H1 (cell line): ENCODE results near the gene CFAP65. TPM values are rescaled to one million over a fixed set of nuclear protein-coding genes. Genes with fewer than 3 reads are reported as not detected.

Experiments
- CTCF ChIA-PET: fragments of 300-600 bp; sonication (Branson Sonifier 250); formaldehyde crosslinking; loops from one replicate; lab custom pipeline; 2021; ENCODE audit not compliant: partially characterized antibody; lab: Charles Lee
- POLR2A ChIA-PET: fragments of 300-600 bp; sonication (Branson Sonifier 250); formaldehyde crosslinking; loops from one replicate; lab custom pipeline; 2021; ENCODE audit warnings: inconsistent platforms; ENCODE audit not compliant: partially characterized antibody; lab: Charles Lee
- DNase-seq, 2 experiments: peaks; one replicate each; pipeline versions ENCODE4 v3.0.0 to v3.0.0-alpha.2; 2010 to 2022; ENCODE audit warnings: low spot score in 2 of 2, low read depth in 1 of 2, mixed read lengths in 1 of 2
- FAIRE-seq: peaks from 2 replicates; lab custom pipeline; 2011; peaks lifted over from hg19 to GRCh38; lab: Jason Lieb, UNC
- H2AFZ ChIP-seq: 2 replicates; pipeline ENCODE4 v1.8.1; 2012; ENCODE audit warnings: low read length, inconsistent platforms
- H2AK5ac ChIP-seq: 2 replicates; pipeline ENCODE4 v1.6.1; 2013; ENCODE audit warnings: low read depth, low read length
- H2BK120ac ChIP-seq: replicated peaks from 2 replicates; pipeline ENCODE3; 2013; ENCODE audit warnings: low read depth, low read length, inconsistent platforms
- H2BK12ac ChIP-seq: 2 replicates; pipeline ENCODE4 v1.6.1; 2013; ENCODE audit warnings: low read depth, low read length
- H2BK15ac ChIP-seq: 2 replicates; pipeline ENCODE4 v1.6.1; 2013; ENCODE audit warnings: low read length
- H2BK20ac ChIP-seq: 2 replicates; pipeline ENCODE4 v1.6.1; 2013; ENCODE audit warnings: low read length
- H2BK5ac ChIP-seq: 2 replicates; pipeline ENCODE4 v1.6.1; 2013; ENCODE audit warnings: low read depth, low read length
- H3K14ac ChIP-seq: 2 replicates; pipeline ENCODE4 v1.6.1; 2013; ENCODE audit warnings: inconsistent platforms; ENCODE audit not compliant: insufficient read length
- H3K18ac ChIP-seq: 2 replicates; pipeline ENCODE4 v1.6.1; 2013; ENCODE audit warnings: low read length; ENCODE audit errors: extremely low read depth
- H3K23ac ChIP-seq: 2 replicates; pipeline ENCODE4 v1.6.1; 2013; ENCODE audit warnings: inconsistent platforms; ENCODE audit not compliant: insufficient read length
- H3K23me2 ChIP-seq: 2 replicates; pipeline ENCODE4 v1.6.1; 2013; ENCODE audit warnings: low read depth, low read length
- H3K27ac ChIP-seq: 2 replicates; pipeline ENCODE4 v1.6.1; 2011; ENCODE audit warnings: low read depth, low read length, inconsistent platforms
- H3K27me3 ChIP-seq, 4 experiments: replicated peaks in 1 of 4; 1 replicate in 1 of 4; 2 replicates in 3 of 4; pipeline versions ENCODE4 v1.6.1 to v1.8.1; 2011 to 2013; ENCODE audit warnings: low read length in 3 of 4, mild to moderate bottlenecking in 3 of 4, inconsistent platforms in 2 of 4, mixed read lengths in 2 of 4, moderate library complexity in 1 of 4; ENCODE audit not compliant: control insufficient read depth in 3 of 4, insufficient read depth in 3 of 4; ENCODE audit errors: extremely low read depth in 1 of 4
- H3K36me3 ChIP-seq, 4 experiments: 2 replicates each; pipeline versions ENCODE4 v1.6.1 to v1.8.1; 2011 to 2013; ENCODE audit warnings: mild to moderate bottlenecking in 4 of 4, low read length in 3 of 4, moderate library complexity in 2 of 4, control low read depth in 1 of 4, inconsistent platforms in 1 of 4; ENCODE audit not compliant: insufficient read depth in 4 of 4, control insufficient read depth in 2 of 4
- H3K4ac ChIP-seq: replicated peaks from 2 replicates; pipeline ENCODE3; 2013; ENCODE audit warnings: low read length, low read depth, mixed read lengths, inconsistent platforms; ENCODE audit not compliant: insufficient read length
- H3K4me1 ChIP-seq, 4 experiments: replicated peaks in 1 of 4; 1 replicate in 1 of 4; 2 replicates in 3 of 4; pipeline versions ENCODE4 v1.6.1 to v1.8.1; 2011 to 2013; ENCODE audit warnings: low read length in 3 of 4, inconsistent platforms in 2 of 4, mixed read lengths in 1 of 4; ENCODE audit not compliant: insufficient read depth in 4 of 4, control insufficient read depth in 3 of 4
- H3K4me2 ChIP-seq, 2 experiments: 2 replicates each; pipeline versions ENCODE4 v1.6.1 to v1.8.1; 2011 to 2013; ENCODE audit warnings: low read depth in 2 of 2, low read length in 2 of 2, control low read depth in 1 of 2, inconsistent platforms in 1 of 2, mild to moderate bottlenecking in 1 of 2; ENCODE audit not compliant: insufficient read depth in 1 of 2
- H3K4me3 ChIP-seq, 4 experiments: fragments of 200-600, 300-600 bp in 1 of 4; sonication (generic), shearing (Covaris generic), sonication (Bioruptor Twin) in 1 of 4; 2 replicates each; pipeline versions ENCODE4 v1.5.1 to v1.8.1; 2011 to 2016; ENCODE audit warnings: low read length in 4 of 4, low read depth in 3 of 4, control low read depth in 2 of 4, inconsistent platforms in 2 of 4, mild to moderate bottlenecking in 2 of 4, mixed read lengths in 1 of 4, moderate library complexity in 1 of 4; ENCODE audit not compliant: insufficient read depth in 2 of 4; ENCODE audit errors: extremely low read depth in 1 of 4
- H3K56ac ChIP-seq: replicated peaks from 2 replicates; pipeline ENCODE3; 2013; ENCODE audit warnings: low read depth, mild to moderate bottlenecking, mixed read lengths, low read length, inconsistent platforms; ENCODE audit not compliant: insufficient read length
- H3K79me1 ChIP-seq: 2 replicates; pipeline ENCODE4 v1.6.1; 2013; ENCODE audit warnings: low read depth, low read length, control low read depth
- H3K79me2 ChIP-seq, 2 experiments: 2 replicates each; pipeline versions ENCODE4 v1.6.1 to v1.8.1; 2012 to 2013; ENCODE audit warnings: low read length in 2 of 2, mild to moderate bottlenecking in 2 of 2, inconsistent platforms in 1 of 2; ENCODE audit not compliant: insufficient read depth in 2 of 2, control insufficient read depth in 1 of 2
- H3K9ac ChIP-seq, 4 experiments: replicated peaks in 1 of 4; 1 replicate in 1 of 4; 2 replicates in 3 of 4; pipeline versions ENCODE4 v1.6.1 to v1.8.1; 2011 to 2013; ENCODE audit warnings: low read depth in 3 of 4, low read length in 3 of 4, control low read depth in 2 of 4, mild to moderate bottlenecking in 2 of 4, moderate library complexity in 2 of 4, inconsistent platforms in 1 of 4; ENCODE audit errors: extremely low read depth in 1 of 4
- H3K9me3 ChIP-seq, 2 experiments: 2 replicates each; pipeline versions ENCODE4 v1.6.1 to v1.8.1; 2012 to 2013; ENCODE audit warnings: mild to moderate bottlenecking in 2 of 2, moderate library complexity in 2 of 2, control low read depth in 1 of 2, inconsistent platforms in 1 of 2, low read depth in 1 of 2, low read length in 1 of 2, mixed read lengths in 1 of 2; ENCODE audit not compliant: insufficient read depth in 2 of 2
- H4K20me1 ChIP-seq, 2 experiments: replicated peaks in 1 of 2; 2 replicates each; pipeline versions ENCODE3 to v1.8.1; 2011 to 2013; ENCODE audit warnings: inconsistent platforms in 2 of 2, low read length in 2 of 2, mild to moderate bottlenecking in 1 of 2; ENCODE audit not compliant: insufficient read depth in 2 of 2, control insufficient read depth in 1 of 2
- H4K5ac ChIP-seq: 2 replicates; pipeline ENCODE4 v1.6.1; 2013; ENCODE audit warnings: low read length, low read depth, mixed read lengths, inconsistent platforms; ENCODE audit not compliant: insufficient read length
- H4K8ac ChIP-seq: 2 replicates; pipeline ENCODE4 v1.8.0; 2013; ENCODE audit warnings: mild to moderate bottlenecking, moderate library complexity, low read length, inconsistent platforms; ENCODE audit not compliant: insufficient read depth; ENCODE audit errors: extremely low read depth
- H4K91ac ChIP-seq: replicated peaks from 2 replicates; pipeline ENCODE3; 2013; ENCODE audit warnings: low read length, mixed read lengths, inconsistent platforms; ENCODE audit not compliant: insufficient read length
- CBX8 ChIP-seq: fragments of 300-800, 300-1000 bp; sonication (generic); IDR thresholded peaks from 2 replicates; pipeline ENCODE4 v1.7.1; 2016; ENCODE audit warnings: low read depth, low read length, borderline replicate concordance
- CREB1 ChIP-seq: IDR thresholded peaks from 2 replicates; pipeline ENCODE4 v1.6.1; 2012; ENCODE audit warnings: inconsistent platforms
- EGR1 ChIP-seq: IDR thresholded peaks from 2 replicates; pipeline ENCODE4 v1.6.1; 2011; ENCODE audit warnings: low read depth, low read length, borderline replicate concordance
- EP300 ChIP-seq, 2 experiments: IDR thresholded peaks; 1 replicate in 1 of 2; 2 replicates in 1 of 2; pipeline ENCODE4 v1.6.1; 2011 to 2012; ENCODE audit warnings: low read depth in 2 of 2, low read length in 2 of 2, mild to moderate bottlenecking in 2 of 2, borderline replicate concordance in 1 of 2, inconsistent platforms in 1 of 2, moderate library complexity in 1 of 2
- GABPA ChIP-seq: IDR thresholded peaks from 2 replicates; pipeline ENCODE4 v1.6.1; 2011; ENCODE audit warnings: mild to moderate bottlenecking, low read length, moderate library complexity, borderline replicate concordance; ENCODE audit not compliant: insufficient read depth
- KDM5A ChIP-seq: fragments of 200-600 bp; IDR thresholded peaks from 2 replicates; pipeline ENCODE4 v1.7.1; 2012; ENCODE audit warnings: mild to moderate bottlenecking, low read length, inconsistent platforms, mixed read lengths
- NRF1 ChIP-seq: IDR thresholded peaks from 2 replicates; pipeline ENCODE4 v1.6.1; 2011; ENCODE audit warnings: mild to moderate bottlenecking, low read depth, low read length, improper control_type of control experiment
- PHF8 ChIP-seq: fragments of 200-600 bp; sonication (generic); conservative IDR thresholded peaks from 2 replicates; pipeline ENCODE4 v1.7.1; 2012; ENCODE audit warnings: low read depth, mild to moderate bottlenecking, inconsistent platforms, low read length, moderate library complexity
- POU5F1 ChIP-seq: IDR thresholded peaks from 2 replicates; pipeline ENCODE4 v1.6.1; 2011; ENCODE audit warnings: low read depth, mild to moderate bottlenecking, low read length, moderate library complexity
- SIRT6 ChIP-seq: IDR thresholded peaks from one replicate; pipeline ENCODE4 v1.7.1; 2012; ENCODE audit warnings: low read length, inconsistent platforms
- SRF ChIP-seq: IDR thresholded peaks from 2 replicates; pipeline ENCODE4 v1.6.1; 2011; ENCODE audit warnings: mild to moderate bottlenecking, low read depth, low read length, moderate library complexity
- TAF7 ChIP-seq: optimal IDR thresholded peaks from 2 replicates; pipeline ENCODE3; 2011; ENCODE audit warnings: low read depth, mild to moderate bottlenecking, inconsistent platforms, low read length, moderate library complexity, borderline replicate concordance
- TBP ChIP-seq: IDR thresholded peaks from 2 replicates; pipeline ENCODE4 v1.6.1; 2011; ENCODE audit warnings: low read depth, low read length, improper control_type of control experiment
- TEAD4 ChIP-seq: IDR thresholded peaks from 2 replicates; pipeline ENCODE4 v1.6.1; 2012; ENCODE audit warnings: low read depth, low read length, inconsistent platforms, mixed read lengths
- WGBS, 2 experiments: shearing (Covaris generic) in 1 of 2; methylation state at CpG; one replicate each; pipeline versions ENCODE4 v1.1.6 to v1.1.7; 2013 to 2015; ENCODE audit warnings: low lambda C conversion rate in 2 of 2, mixed read lengths in 2 of 2, inconsistent platforms in 1 of 2, low coverage in 1 of 2, missing lambda C conversion rate in 1 of 2; ENCODE audit not compliant: insufficient replicate concordance in 2 of 2, insufficient coverage in 1 of 2, insufficient read length in 1 of 2; ENCODE audit errors: extremely low coverage in 1 of 2, missing lambda C conversion rate in 1 of 2; 5-methylcytosine and 5-hydroxymethylcytosine counted together
- polyA plus RNA-seq, 7 experiments: library from polyadenylated mRNA; depleted of rRNA in 3 of 7; stranded (reverse) in 5 of 7; unstranded in 2 of 7; fragments of >200 nt in 5 of 7; fragments of 200-250 nt in 2 of 7; gene quantifications; 1 replicate in 5 of 7; 2 replicates in 1 of 7; 4 replicates in 1 of 7; pipeline versions ENCODE4 v1.2.1 to v1.2.3, GENCODE V29; 2011 to 2013; ENCODE audit warnings: missing spikeins in 2 of 7, mixed read lengths in 2 of 7
- total RNA-seq: library from RNA; stranded (reverse); fragmentation: NEBNext Ultra II Directional; extraction: Animal tissue kit (Norgen Biotek cat#: 25700); gene quantifications from 2 replicates; pipeline ENCODE4 v1.2.1, GENCODE V29; 2021

The CFAP65 gene
- total and polyA plus RNA-seq, 2 of the 8 experiments (the other 6 are each of a cell fraction or from before 2014, with no cell fraction given): 0.19 to 0.45 TPM

DNA sequence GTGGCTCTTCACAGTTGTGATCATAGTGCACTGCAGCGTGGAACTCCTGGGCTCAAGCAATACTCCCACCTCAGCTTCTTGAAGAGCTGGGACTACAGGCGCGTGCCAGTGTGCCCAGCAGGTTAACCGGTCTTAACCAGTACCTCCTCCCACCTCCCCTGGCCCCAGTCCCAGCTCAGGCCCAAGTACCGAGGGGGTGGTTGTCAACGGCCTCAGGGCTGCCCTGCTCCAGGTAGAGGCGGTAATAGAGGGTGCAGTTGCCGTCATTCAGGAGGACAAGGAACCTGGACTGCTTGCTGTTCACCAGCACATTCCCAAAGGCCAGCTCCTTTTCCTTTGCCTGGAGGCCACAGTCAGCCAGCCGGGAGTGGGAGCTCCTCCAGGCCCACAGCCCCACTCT lies 19.7 kb downstream of the CFAP65 start:
- no peaks in the 10 kb centered on the region for H3K4me1 ChIP-seq
- H4K8ac ChIP-seq: no peak overlapping the region
- H2BK12ac ChIP-seq: no peak overlapping the region
- H2AK5ac ChIP-seq: no peak overlapping the region
- no peak overlapping the region for H3K4ac ChIP-seq
- no peaks in the 10 kb centered on the region for H3K79me1 ChIP-seq
- WGBS, 2 experiments: 88% methylated on average over 9 of the region's 9 CpGs; no CpG with 5 or more reads in 1 of the 2 experiments
- H4K5ac ChIP-seq: no peak overlapping the region
- no peaks in the 10 kb centered on the region for H3K23me2 ChIP-seq
- no peak overlapping the region for H2BK20ac ChIP-seq
- no peaks in the 10 kb centered on the region for H3K36me3 ChIP-seq
- no peak overlapping the region for H3K4me2 ChIP-seq
- no peak overlapping the region for H3K14ac ChIP-seq
- ChIA-PET CTCF (interaction anchor here (0.8 to 6.9 kb wide), 7 partner anchors 8 to 138 kb away, joined by 3 to 42 read pairs (median 5); no protein-coding TSS in a partner anchor), POLR2A (interaction anchor here (1.4 kb wide), 1 partner anchor 8 kb away, joined by 3 read pairs; no protein-coding TSS in a partner anchor)
- no peak overlapping the region for H2AFZ ChIP-seq
- FAIRE-seq (no peak), DNase-seq (no peak)
- H4K91ac ChIP-seq: no peak overlapping the region
- no peak overlapping the region for H2BK120ac ChIP-seq
- H2BK5ac ChIP-seq: no peak overlapping the region
- no peak overlapping the region for H3K18ac ChIP-seq
- H3K23ac ChIP-seq: no peak overlapping the region
- no peak overlapping the region for H2BK15ac ChIP-seq
- H3K27ac ChIP-seq: no peak overlapping the region
- no peak overlapping the region for H3K9ac ChIP-seq
- no peaks in the 10 kb centered on the region for H3K9me3 ChIP-seq
- H3K27me3 ChIP-seq: peaks cover 0 to 3% (median 0%) of the 10 kb centered on the region in 4 experiments; a peak in 3 of 7 replicates
- H3K56ac ChIP-seq: no peak overlapping the region
- H4K20me1 ChIP-seq: peaks cover 0 to 1% of the 10 kb centered on the region in 2 experiments
- H3K4me3 ChIP-seq: no peak overlapping the region
- no peaks in the 10 kb centered on the region for H3K79me2 ChIP-seq
- TF ChIP-seq POU5F1 (no peak), EGR1 (no peak), CREB1 (no peak), GABPA (no peak), TBP (no peak), SRF (no peak), TEAD4 (no peak), NRF1 (no peak), SIRT6 (no peak), EP300 (IDR thresholded peaks at IDR 0.05; ENCODE audit: borderline replicate concordance in 1 of 2, low read depth in 2 of 2, low read length in 2 of 2) (no peak), PHF8 (no peak), TAF7 (no peak), KDM5A (no peak), CBX8 (no peak)
